Measurements from ENCODE around the gene SCGB1C2.
"Not testable (repeated sequence)": the region's sequence is repeated elsewhere in the genome, so short reads cannot be mapped to it uniquely, and the experiment has no call there.

Gene SCGB1C2

GRCh38 chr17:137166-137807 lies at the start of gene SCGB1C2:
TSS of gene SCGB1C2 (plus strand) at chr17:137569. CDS start at chr17:137591, 22 bp downstream.
- H3K9me3 Mint-ChIP-seq; H3K4me3 Mint-ChIP-seq; H3K4me1 Mint-ChIP-seq (ENCODE audit: low read depth); H3K27ac Mint-ChIP-seq; H3K36me3 Mint-ChIP-seq (ENCODE audit: low read depth); intact Hi-C loops (cut with micrococcal nuclease): not testable (repeated sequence)
- H3K27me3 Mint-ChIP-seq, result peaks cover 14% of the 10 kb centered on the region

DNA sequence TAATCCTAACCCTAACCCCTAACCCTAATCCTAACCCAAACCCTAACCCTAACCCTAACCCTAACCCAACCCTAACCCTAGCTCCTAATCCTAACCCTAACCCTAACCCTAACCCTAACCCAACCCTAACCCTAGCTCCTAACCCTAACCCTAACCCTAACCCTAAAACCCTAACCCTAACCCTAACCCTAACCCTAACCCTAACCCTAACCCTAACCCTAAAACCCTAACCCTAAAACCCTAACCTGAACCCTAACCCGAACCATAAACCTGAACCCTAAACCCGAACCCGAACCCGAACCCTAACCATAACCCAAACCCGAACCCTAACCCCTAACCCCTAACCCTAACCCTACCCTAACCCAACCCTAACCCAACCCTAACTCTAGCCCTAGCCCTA lies 24.3 kb upstream of the SCGB1C2 start:
- H3K4me1 Mint-ChIP-seq (ENCODE audit: low read depth); H3K27ac Mint-ChIP-seq; H3K27me3 Mint-ChIP-seq; H3K4me3 Mint-ChIP-seq; H3K36me3 Mint-ChIP-seq (ENCODE audit: low read depth); intact Hi-C loops (cut with micrococcal nuclease); H3K9me3 Mint-ChIP-seq: not testable (repeated sequence)

DNA sequence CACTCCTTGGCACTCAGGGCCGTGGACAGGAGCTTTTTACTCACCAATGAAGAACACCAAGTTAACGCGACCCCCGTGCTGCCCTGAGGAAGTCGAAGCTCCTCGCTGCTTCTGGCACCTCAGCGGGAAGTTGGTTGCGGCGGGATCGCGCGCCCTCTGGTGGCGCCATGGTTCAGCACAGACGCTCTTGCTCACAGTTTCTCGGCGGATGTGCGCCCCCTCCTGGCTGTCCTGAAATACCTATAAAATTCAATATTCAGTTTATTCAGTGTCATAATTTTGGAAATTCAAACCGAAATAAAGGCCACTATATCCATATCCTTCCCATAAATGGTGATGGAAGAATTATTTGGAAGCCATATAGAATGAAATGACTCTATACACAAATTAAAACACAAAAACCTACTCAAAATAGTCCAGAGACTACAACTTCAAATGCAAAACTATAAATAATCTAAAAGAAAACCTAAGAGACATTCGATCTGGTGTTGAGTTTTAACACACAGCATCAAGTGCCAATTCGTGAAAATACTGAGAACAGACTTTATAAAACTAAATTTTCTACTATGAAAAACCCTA lies 18.9 kb upstream of the SCGB1C2 start:
- H3K36me3 Mint-ChIP-seq (ENCODE audit: low read depth); H3K4me1 Mint-ChIP-seq (ENCODE audit: low read depth); H3K27me3 Mint-ChIP-seq; H3K27ac Mint-ChIP-seq; intact Hi-C loops (cut with micrococcal nuclease); H3K9me3 Mint-ChIP-seq; H3K4me3 Mint-ChIP-seq: not testable (repeated sequence)

DNA sequence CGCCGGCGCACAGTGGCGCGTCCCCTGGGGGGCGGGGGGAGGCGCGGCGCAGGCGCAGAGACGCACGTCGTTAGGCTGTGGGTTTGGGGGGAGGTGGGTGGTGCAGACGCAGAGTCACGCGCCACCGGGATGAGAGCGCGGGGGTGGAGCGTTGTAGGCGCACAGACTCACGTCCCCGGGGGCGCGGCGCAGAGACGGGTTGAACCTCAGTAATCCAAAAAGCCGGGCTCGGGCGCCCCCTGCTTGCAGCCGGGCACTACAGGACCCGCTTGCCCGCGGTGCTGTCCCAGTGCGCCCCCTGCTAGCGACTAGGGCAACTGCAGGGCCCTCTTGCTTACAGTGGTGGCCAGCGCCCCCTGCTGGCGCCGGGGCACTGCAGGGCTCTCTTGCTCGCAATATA lies 3.4 kb upstream of the SCGB1C2 start:
- not testable (repeated sequence) for H3K4me1 Mint-ChIP-seq (ENCODE audit: low read depth); H3K36me3 Mint-ChIP-seq (ENCODE audit: low read depth); H3K27me3 Mint-ChIP-seq

DNA sequence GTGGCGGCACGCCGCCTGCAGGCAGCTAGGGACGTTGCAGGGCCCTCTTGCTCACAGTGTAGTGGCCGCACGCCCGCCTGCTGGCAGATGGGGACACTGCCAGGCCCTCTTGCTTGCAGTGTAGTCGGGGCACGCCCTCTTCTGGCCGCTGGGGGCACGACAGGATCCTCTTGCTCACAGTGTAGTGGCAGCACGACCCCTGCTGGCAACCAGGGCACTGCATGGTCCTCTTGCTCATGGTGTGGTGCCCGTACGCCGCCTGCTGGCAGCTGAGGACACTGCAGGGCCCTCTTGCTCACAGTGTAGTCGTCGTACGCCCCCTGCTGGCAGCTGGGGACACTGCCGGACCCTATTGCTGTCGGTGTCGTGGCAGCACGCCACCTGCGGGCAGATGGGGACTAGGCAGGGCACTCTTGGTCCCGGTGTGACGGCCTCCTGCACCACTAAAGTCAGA lies 3.0 kb upstream of the SCGB1C2 start:
- intact Hi-C loops (cut with micrococcal nuclease); H3K4me1 Mint-ChIP-seq (ENCODE audit: low read depth); H3K9me3 Mint-ChIP-seq: not testable (repeated sequence)

More for the DNA sequence above, 3.4 kb upstream of the SCGB1C2 start:
- intact Hi-C loops (cut with micrococcal nuclease); H3K9me3 Mint-ChIP-seq; H3K4me3 Mint-ChIP-seq; H3K27ac Mint-ChIP-seq: not testable (repeated sequence)

GRCh38 chr17:135022-135421 lies 2.3 kb upstream of the SCGB1C2 start:
- H3K4me1 Mint-ChIP-seq (ENCODE audit: low read depth); H3K27ac Mint-ChIP-seq; H3K4me3 Mint-ChIP-seq; H3K9me3 Mint-ChIP-seq; intact Hi-C loops (cut with micrococcal nuclease); H3K36me3 Mint-ChIP-seq (ENCODE audit: low read depth): not testable (repeated sequence)
- peaks cover 15% of the 10 kb centered on the region for H3K27me3 Mint-ChIP-seq

More for the DNA sequence above, 3.0 kb upstream of the SCGB1C2 start:
- H3K4me3 Mint-ChIP-seq; H3K27ac Mint-ChIP-seq; H3K36me3 Mint-ChIP-seq (ENCODE audit: low read depth): not testable (repeated sequence)
- H3K27me3 Mint-ChIP-seq, result peaks cover 11% of the 10 kb centered on the region

DNA sequence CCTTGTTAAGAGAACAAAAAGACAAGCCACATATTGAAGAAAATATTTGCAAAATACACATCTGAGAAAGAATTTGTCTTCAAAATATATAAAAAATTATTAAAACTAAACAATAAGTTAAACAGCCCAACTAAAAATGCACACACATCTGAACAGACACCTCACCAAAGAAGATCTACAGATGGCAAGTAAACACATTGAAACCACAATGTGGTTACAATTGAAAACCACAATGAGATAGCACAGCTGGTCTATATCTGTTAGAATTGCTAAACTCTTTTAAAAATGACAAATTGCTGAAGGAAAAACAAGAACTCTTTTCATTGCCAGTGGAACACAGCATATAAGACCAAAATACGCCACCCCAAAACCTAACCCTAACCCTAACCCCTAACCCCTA lies 1.5 kb upstream of the SCGB1C2 start:
- H3K27ac Mint-ChIP-seq; H3K9me3 Mint-ChIP-seq; H3K4me1 Mint-ChIP-seq (ENCODE audit: low read depth); intact Hi-C loops (cut with micrococcal nuclease); H3K36me3 Mint-ChIP-seq (ENCODE audit: low read depth); H3K4me3 Mint-ChIP-seq: not testable (repeated sequence)
- peaks cover 15% of the 10 kb centered on the region for H3K27me3 Mint-ChIP-seq

GRCh38 chr17:136531-136930 lies 838 bp upstream of the SCGB1C2 start:
- not testable (repeated sequence) for H3K27ac Mint-ChIP-seq

GRCh38 chr17:139401-140205 lies 2.2 kb downstream of the SCGB1C2 start:
- H3K9me3 Mint-ChIP-seq; H3K4me3 Mint-ChIP-seq; H3K4me1 Mint-ChIP-seq (ENCODE audit: low read depth); H3K27ac Mint-ChIP-seq; H3K36me3 Mint-ChIP-seq (ENCODE audit: low read depth): not testable (repeated sequence)
- intact Hi-C loops (cut with micrococcal nuclease), result loop anchor here (5.0 kb wide), 1 partner anchor 558 kb away; no protein-coding TSS in a partner anchor
- H3K27me3 Mint-ChIP-seq, result peaks cover 23% of the 10 kb centered on the region

More at GRCh38 chr17:136531-136930, 838 bp upstream of the SCGB1C2 start:
- H3K9me3 Mint-ChIP-seq; H3K4me3 Mint-ChIP-seq; H3K4me1 Mint-ChIP-seq (ENCODE audit: low read depth); intact Hi-C loops (cut with micrococcal nuclease); H3K36me3 Mint-ChIP-seq (ENCODE audit: low read depth): not testable (repeated sequence)
- H3K27me3 Mint-ChIP-seq, result peaks cover 15% of the 10 kb centered on the region

- Mint-ChIP-seq H3K9me3 (no peaks in the 10 kb centered on the region), H3K27me3 (peaks cover 24% of the 10 kb centered on the region), H3K4me3 (no peak overlapping the region), H3K36me3 (ENCODE audit: low read depth) (no peaks in the 10 kb centered on the region), H3K27ac (no peak overlapping the region), H3K4me1 (ENCODE audit: low read depth) (no peaks in the 10 kb centered on the region)
- intact Hi-C loops (cut with micrococcal nuclease), result loop anchor here (2.0 to 5.0 kb wide), 2 partner anchors 245 to 555 kb away; no protein-coding TSS in a partner anchor
Measured at GRCh38 chr17:142102-142661, 4.8 kb downstream of the SCGB1C2 start.

DNA sequence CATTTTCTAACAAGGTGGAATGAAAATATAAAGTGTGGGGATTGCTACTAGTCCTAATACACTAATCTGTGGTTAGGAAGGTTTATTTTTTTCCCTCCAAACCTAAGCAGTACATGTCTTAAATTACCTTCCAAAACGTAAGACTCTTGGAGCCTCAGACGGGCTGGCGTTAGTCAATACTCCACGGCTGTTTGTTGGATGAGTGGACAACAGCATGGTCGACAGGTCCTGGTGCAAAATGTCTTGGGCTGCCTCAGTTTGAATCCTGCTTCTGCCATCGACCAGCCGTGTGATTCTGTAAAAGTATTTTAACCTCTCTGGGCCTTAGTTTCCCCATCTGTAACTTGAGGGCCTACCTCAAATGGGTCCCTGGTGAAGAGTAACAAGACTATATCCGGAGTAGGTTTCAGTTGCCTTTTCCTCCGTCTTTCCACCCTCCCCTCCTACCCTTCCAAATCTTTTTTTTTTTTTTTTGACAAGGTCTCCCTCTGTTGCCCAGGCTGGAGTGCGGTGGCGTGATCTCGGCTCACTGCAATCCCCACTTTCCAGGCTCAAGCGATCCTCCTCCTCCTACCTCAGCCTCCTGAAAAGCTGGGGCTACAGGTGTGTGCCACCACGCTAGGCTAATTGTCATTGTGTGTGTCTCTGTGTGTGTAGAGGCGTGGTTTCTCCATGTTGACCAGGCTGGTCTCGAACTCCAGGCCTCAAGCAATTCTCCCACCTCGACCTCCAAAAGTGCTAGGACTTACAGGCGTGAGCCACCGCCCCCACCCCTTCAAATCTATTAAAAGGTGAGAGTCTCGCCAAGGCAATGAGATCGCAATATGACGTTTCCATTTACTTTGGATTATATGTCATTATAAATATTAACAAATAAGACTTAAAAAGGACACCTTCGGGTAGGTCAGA lies 5.8 kb downstream of the SCGB1C2 start:
- H3K27me3 Mint-ChIP-seq, result peaks cover 25% of the 10 kb centered on the region
- H3K36me3 Mint-ChIP-seq (ENCODE audit: low read depth), result no peaks in the 10 kb centered on the region
- H3K4me1 Mint-ChIP-seq (ENCODE audit: low read depth), result no peaks in the 10 kb centered on the region
- H3K4me3 Mint-ChIP-seq, result no peak overlapping the region
- no peak overlapping the region for H3K27ac Mint-ChIP-seq
- intact Hi-C loops (cut with micrococcal nuclease), result loop anchor here (2.0 to 5.0 kb wide), 2 partner anchors 244 to 554 kb away; no protein-coding TSS in a partner anchor
- H3K9me3 Mint-ChIP-seq, result no peaks in the 10 kb centered on the region

GRCh38 chr17:143785-144281 lies 6.5 kb downstream of the SCGB1C2 start:
- Mint-ChIP-seq H3K9me3 (no peaks in the 10 kb centered on the region), H3K36me3 (ENCODE audit: low read depth) (no peaks in the 10 kb centered on the region), H3K27me3 (peaks cover 22% of the 10 kb centered on the region), H3K4me3 (no peak overlapping the region), H3K27ac (no peak overlapping the region), H3K4me1 (ENCODE audit: low read depth) (no peaks in the 10 kb centered on the region)
- intact Hi-C loops (cut with micrococcal nuclease), result loop anchor here (2.0 to 5.0 kb wide), 2 partner anchors 243 to 553 kb away; no protein-coding TSS in a partner anchor
